Amniotic stem cell (primary cell): Measurements from ENCODE around the gene VSIG10L2.

ENCODE experiments used
- DNase-seq: peaks from one replicate; lab custom pipeline; 2025; lab: John Stamatoyannopoulos, UW

VSIG10L2 gene

DNA sequence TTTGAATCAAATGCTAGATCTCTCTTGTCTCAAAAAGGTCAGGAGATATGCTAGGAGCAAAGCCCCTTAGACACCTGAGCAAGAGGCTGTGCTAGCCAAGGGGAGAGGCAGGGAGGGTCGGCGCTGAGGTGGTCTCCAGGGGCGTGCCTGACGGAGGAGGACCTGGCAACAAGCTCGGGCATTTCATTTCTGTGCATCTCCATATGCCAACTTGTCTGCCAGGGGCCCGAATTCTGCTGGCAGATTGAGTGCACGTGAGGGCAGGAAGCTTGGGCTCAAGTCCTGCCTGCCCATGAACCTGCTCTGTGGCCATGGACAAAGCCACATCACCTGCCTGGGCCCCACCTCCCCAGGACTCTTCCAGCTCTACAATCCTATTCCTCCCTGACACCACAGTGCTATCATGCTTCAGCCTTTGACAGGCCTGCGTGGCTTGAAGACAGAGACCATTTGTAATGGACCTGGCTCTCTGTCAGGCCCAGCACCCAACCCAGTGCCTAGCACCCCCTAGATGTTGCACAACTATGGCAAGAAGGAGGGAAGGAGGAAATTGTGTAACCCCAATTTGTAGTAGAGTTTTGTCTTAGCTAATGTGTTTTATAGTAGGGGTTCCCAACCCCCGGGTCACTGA, 16.3 kb upstream of the VSIG10L2 start:
- DNase-seq = no peak

DNA sequence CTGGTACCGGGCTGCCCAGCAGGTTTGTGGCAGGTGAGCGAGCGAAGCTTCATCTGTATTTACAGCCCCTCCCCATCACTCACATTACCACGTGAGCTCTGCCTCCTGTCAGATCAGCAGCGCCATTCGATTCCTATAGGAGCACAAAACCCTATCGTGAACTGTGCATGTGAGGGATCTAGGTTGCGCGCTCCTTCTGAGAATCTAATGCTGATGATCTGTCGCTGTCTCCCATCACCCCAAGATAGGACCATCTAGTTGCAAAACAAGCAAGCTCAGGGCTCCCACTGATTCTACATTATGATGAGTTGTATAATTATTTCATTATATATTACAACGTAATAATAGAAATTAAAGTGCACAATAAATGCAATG, 15.8 kb upstream of the VSIG10L2 start:
- DNase-seq = no peak

DNA sequence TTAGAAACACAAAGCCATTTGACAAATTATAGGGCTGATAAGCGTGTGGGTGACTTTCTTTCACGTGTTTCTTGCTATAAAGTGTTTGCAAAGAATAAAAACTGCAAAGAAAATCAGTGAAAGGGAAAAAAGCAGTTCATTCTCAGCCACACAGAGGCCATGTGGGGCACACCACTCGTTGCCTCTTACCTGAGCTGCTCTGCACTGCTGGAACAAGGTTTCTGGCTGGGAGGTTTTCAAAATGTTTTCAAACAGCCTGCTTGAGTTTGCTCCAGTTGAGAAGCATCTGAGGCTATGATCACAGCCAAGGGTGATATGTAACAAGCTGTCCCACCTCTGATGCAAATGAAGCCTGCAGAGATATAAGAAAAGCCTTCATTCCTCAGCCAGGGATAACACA, 14.7 kb upstream of the VSIG10L2 start:
- no peak for DNase-seq

DNA sequence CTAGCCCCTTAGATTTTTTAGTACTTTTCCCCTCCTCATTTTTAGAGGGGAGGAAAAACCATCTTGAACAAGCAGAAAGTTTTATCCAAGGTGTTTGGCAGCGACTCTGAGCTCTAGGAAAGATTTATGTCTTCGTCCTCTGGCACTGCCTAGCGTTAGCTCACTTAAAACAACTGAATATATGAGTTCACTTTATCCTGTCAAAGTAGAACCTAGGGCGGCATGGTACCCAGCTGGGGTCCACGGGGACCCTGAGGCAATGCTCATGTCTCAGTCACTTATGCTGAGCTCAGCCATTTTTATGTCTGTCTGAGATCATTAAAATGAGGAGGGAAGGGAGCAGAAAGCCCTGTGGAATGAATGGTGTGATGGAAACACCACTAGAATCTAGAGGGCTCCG, 14.2 kb upstream of the VSIG10L2 start:
- no peak for DNase-seq

DNA sequence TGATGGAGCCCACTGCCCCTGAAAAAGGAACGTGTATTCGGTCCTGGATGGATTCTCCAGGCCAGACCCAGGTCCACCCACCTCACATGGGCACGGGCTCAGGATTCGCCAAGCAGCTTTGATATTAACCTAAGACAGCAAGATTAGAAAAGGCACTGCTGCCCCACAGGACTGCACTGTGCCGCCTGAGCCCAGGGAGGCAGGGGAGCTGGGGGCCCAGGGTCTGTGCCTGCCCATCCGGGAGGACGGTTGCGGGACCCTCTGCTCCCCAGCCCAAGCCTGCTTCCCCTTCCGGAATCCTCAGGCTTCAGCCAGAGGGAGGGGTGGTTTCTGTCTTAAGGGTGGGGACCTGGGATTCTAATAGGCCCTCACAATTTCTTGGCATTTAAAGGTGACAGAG, 13.5 kb upstream of the VSIG10L2 start:
- DNase-seq = no peak

DNA sequence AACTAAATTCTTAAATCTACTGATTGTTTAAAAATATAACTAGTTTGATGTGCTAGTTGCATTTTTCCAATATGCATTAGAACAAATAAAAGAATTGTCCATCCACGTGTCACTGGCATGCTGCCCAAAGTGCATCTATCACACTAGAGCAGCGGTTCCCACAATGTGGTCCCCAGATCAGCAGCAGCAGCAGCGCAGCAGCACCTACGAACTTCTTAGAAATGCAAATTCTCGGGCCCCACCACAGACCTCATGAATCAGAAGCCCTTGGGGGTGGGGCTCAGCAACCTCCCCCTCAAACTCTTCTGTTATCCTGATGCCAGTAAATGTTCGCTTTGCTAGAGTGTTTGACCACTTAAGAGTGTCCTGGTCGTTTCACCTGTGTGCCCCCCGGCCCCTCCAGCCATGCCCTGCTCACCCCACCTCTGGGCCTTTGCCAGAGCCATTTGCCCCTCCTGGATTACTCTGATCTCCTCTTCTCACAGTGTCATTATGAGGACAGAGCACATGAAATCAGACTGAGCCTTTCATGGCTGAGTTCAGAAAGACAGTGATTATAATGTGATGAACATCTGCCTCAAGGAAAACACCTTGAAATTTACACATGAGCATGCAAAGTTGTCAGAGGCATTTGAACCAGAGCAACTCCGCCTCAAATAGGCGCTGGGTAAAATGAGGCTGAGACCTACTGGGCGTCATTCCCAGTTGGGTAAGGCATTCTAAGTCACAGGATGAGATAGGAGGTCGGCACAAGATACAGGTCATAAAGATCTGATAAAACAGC, 12.6 kb upstream of the VSIG10L2 start:
- no peak for DNase-seq

DNA sequence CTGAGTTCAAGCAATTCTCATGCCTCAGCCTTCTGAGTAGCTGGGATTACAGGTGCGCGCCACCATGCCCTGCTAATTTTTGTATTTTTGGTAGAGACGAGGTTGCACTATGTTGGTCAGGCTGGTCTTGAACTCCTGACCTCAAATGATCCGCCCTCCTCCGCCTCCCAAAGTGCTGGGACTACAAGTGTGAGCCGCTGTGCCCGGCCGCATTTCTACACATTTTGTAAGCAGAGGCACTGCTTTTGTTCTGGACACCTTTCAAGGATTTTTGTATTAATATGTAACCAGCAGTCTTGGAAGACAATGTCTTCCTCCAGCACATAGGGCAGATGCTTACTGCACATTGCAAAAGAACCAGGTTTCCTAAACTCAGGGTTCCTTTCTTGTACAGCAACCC, 11.4 kb upstream of the VSIG10L2 start:
- DNase-seq = no peak

DNA sequence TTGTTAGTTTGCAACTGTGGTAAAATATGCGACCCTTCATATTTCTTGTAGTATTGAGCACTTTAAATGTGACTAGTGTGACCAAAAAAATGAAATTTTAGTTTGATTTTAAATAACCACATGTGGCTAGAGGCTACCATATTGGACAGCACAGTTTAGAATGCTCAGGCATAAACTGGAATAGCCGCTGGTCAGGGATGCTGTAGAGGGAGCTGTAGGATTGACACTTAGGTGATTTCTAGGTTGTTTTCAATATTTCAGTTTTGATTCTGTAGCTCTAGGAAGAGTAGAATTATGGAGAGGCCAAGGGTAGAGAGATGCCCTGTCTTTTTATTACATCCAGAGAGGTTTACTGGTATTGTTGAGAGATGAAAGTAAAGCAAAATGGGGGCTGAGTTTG, 10.8 kb upstream of the VSIG10L2 start:
- DNase-seq = no peak

DNA sequence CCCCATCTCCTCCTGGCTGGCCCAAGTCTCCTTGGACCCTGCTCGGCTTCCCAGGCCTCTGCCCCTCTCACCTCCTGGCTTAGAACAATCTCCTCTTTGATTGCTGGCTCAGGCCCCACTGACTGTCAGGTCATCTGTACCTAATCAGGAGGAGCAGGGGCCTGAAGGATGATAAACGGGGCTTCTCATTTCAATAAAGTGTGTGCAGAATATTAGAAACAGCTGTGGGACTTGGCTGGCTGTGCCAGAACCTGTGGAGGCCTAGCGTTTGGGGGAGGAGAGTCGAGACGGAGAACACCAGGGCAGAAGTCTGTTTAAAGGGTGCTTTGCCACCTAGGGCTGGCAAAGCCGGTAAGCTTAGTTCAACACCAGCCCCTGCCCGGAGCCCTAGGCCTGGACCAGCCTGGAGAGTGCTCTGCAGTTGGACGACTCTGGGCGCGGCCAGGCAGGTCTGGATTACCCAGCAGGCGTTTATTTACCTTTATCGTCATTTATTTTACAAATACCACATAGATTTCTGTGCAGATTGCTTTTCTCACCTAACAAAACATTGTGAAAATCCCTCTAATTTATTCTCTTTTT, 10.1 kb upstream of the VSIG10L2 start:
- no peak for DNase-seq

DNA sequence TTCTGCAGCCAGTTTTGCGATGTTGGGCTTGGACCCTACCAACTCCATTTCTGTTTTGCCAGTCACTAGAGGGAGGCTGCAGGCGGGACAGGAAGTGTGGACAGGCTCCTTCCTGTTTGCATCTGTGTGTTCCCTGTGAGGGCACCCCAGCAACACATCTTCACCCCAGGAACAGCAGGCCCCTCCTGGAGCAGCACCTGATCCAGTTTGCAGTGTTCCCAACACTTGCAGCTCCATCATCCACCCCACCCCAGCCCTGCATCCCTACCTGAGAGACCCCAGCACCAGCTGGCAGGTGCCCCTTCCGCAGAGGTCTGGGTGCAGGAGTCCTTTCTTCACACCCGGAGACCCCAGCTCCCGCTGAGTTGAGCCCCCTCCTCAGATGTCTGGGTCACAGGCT, 7.4 kb upstream of the VSIG10L2 start:
- DNase-seq = no peak

DNA sequence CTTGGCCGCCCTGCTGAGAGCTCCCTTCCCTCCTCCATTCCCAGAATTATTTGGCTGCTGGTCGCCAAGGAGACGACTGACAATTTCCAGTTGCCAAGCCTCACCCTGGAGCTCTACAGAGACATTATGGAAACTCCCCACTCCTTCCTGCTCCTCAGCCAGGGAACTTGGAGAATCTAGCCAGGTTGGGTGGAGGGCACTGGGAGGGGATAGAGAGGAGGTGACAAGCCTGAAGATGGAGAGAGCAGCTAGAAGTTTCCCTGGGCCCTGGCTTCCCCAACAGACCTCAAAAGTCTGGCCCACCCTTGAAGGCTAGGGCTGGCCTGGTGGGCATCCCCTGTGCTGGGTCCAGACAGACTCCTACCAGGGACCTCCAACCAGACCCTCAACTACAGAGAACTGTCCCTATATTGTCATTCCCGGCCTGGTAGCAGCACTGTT, 6.7 kb upstream of the VSIG10L2 start:
- no peak for DNase-seq

DNA sequence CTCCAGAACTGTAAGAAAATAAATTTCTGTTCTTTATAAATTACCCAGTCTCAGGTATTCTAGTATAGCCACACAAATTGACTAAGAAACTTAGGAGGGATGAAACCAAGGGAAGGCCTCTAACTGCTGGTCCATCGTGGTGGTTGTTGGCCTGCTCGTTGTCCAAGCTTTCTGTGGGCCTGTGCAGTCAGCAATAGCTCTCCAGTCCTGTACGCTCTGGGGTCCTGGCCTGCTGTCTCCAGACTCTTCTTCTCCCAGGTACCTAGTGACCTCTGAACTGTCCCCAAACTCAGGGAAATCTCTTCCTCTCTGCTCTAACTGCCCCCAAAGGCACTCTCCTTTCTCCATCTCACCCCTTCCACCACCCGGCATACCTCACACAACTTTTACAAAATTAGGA, 5.7 kb upstream of the VSIG10L2 start:
- DNase-seq = no peak

DNA sequence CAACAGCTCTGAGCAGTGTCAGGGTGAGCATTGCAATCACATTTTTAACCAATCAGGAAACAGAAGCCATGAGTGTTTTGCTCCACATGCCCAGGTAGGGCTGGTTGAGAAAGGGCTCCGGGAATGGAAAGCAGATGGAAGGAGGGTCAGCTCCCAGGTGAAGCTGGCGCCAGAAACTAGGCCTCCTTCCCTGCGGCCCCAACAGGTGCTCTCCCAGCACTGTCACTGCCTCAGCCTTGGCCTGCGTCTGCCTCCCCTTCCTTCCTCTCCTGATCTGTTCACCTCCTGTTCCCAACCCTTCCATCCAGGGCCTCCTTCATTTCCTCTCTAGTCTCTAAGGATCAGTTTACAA, 4.6 kb upstream of the VSIG10L2 start:
- no peak for DNase-seq

DNA sequence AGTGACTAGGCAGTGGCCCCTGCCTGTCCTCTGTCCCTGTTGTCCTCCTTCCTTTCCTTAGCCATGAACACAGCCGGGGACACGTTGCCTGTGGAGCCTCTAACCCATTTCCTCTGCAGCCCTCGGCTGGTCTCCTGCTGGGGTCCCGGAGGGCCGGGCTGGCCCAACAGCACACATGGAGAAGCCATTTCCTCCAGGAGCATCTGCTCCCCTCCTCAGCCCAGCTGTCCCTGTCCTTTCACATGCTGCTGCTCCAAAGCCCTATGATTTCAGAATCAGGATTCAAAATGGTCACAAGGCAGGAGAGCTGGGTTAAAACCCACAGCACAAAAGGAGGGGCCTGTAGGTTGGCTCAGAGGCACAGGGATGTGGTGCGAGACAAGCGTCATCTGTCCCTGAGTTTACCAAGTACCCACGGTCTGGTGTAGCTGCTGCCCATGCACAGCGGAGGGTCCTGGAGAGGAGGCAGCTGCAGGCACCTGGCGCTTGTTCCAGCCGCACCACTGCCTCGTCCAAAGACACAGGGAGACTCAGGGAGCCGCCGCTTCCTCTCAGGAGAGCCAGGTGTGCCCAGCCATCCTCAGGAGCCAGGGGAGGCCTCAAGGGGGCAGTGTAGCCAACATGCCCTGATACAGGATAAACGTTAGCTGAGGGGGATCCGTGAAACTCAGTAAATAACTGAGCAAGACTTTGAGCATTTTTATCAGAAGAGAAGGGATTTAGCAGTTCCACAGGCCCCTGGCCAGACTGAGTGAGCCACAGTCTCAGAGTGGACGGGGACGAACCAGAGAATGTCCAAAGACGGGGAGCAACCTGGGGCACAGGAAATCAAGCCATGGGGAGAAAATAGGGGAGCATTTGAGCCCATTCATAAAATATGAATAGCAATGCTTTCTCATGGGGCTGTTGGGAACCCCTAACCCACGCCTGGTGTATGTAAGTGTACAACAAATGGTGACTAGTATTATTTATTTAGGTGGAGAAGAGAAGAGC, 3.9 kb upstream of the VSIG10L2 start:
- DNase-seq = no peak

DNA sequence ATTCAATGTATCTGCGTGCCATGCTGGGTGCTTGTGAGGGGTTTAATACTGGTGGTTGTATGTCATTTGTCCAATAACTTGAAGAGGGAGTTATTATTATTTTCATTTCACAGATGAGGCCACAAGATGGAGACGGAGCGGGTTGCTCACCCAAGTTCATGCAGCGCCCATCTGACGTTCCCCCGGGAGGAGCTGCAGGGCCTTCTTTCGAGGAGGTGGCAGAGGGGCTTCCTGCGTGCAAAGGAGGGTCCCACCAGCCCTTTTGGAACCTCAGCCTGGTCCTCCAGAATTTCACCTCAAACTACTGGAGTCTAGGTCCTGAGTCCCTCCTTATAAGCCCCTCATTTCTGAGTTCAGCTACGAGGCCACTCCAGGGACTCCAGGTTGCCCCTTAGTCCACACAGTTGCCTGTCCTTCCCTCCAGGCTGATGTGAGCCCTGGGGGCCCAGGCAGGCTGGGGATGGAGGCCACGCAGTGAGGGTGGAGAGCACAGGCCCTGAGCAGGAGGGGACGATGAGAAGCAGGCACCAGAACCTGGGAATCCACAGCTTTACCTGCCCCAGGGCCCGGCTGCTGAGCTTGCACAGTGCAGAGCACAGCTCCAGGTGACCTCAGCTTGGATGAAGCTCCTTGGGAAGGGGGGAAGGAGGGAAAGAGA, 2.9 kb upstream of the VSIG10L2 start:
- no peak for DNase-seq

DNA sequence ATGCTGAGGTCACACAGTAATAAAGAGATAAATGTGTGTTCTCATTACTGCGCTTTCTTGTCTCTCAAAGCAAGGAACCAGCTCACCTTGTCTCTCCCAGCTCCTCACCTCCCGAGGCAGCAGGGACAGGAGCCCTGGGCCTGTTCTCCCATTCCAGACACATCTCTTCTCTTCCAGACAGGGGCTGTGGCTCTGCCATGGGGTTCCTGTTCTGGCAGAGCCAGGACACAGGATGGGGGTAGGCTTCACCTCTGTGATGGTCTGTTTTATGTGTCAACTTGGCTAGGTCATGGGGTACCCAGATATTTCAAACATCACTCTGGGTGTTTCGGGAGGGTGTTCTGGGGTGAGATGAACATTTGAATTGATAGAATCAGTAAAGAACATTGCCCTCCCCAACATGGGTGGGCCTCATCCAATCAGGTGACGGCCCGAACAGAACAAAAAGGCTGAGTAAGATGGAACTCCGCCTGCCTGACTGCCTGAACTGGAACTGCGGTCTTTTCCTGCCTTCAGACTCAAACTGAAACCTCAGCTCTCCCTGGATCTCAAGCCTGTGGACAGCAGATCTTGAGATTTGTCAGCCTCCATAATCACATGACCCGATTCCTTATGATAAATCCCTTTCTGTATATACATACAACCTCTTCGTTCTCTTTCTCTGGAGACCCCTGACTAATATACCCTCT, 2.0 kb upstream of the VSIG10L2 start:
- no peak for DNase-seq

DNA sequence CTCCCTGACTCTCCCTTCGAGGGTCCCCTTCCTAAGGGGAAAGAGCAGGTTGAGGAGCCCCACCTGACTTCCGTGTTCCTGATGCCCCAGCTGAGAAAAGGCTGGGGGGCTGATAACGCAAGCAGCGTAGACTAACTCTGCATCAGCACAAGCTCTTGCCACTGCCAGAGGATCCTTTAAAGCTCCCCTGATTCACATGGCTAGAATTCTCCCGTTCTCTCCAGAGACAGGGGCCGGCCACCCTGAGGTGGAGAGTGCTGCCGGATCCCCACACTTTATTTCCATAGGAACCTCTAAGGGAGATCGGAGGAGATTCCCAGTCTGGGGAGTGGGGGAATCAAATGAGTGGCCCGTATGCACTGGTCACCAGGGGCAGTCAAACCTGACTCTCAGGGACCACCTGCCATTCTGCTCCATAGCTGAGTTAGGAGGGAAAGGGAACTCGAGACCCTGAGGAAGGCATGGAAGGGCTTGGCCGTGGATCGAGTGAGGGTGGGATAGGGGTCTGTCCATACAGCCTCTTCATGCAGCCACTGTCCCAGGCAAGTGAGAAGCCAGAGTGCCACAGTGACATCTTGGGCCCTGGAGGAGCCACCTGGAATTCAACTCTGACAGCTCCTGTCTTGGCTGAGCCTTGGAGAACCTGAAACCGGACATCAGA, 1.4 kb upstream of the VSIG10L2 start:
- DNase-seq = no peak

DNA sequence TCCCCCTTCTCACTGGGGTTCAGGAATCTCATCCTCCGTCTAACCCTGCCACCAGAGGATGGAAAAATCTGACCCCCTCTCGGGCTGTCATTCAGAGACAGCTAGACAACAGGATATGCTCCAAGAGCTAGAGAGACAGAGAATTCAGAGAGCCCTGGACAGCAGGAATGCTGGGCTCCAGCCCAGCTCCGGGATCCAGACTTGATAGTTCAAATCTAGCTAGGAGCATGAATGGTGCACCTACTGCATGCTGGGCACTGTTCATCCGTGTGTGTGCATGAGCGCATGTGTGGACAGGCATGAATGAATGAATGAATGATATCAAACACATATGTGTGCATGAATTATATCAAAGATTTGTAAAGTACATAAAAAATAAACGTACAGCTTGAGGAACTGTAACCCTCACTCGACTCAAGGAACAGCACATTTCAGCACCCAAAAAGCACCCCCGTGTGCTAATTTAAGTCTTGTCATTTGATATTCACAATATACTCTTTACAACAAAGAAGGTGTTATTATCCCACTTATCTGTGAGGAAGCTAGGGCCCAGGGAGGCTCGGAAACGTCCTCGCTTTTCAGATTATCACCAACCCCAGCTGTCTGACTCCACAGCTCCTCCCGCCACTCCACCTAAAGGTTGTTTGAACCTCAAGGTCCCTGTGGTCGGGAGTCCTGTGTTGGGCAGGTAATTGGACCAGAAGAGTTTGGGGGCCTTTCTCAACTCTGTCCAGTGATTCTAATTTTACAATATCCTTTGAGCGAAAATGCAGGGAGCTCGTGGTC, 640 bp upstream of the VSIG10L2 start:
- DNase-seq = no peak

DNA sequence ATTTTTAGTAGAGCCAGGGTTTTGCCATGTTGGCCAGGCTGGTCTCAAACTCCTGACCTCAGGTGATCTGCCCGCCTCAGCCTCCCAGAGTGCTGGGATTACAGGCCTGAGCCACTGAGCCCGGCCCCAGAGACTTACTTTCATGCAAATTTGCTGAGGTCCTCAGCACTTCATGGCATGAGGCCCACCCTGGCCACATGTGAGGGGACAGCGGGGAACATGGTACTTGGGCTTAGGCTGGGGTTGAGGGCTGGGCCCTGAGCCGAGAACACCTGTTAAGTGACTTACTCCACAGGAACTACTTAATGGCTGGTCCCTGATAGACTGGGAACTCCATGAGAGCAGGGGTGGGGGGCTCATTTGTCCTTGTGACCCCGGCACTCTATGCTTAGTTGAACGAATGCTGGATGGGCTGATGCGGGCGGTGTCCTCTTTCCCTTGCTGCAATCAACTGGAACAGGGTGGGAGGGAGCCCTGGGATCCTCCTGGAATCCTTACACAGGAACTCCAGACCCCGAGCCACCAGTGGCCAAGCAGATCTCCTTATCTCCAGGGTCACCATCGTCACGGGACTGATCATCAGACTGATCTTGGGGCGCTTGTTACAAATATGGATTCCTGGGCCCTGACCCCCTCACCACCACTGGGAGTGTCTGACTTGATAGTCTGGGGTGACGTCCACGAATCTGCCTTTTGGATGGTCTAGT, 1.0 kb downstream of the VSIG10L2 start:
- no peak for DNase-seq
